Neural cell (in vitro differentiated cells): Measurements from ENCODE around the gene PBOV1. TPM values are rescaled to one million over a fixed set of nuclear protein-coding genes. Genes with fewer than 3 reads are reported as not detected.

Experiments used
- H2AFZ ChIP-seq: fragments of 200-600, 300-800 bp; sonication (generic), shearing (Covaris generic); 2 replicates; pipeline ENCODE4 v1.6.0; 2014; ENCODE audit warnings: low read depth, mild to moderate bottlenecking, antibody characterized with exemption, low read length, moderate library complexity
- H3F3A ChIP-seq: fragments of 200-600 bp; shearing (Covaris generic); 2 replicates; pipeline ENCODE4 v1.6.1; 2016; ENCODE audit warnings: mild to moderate bottlenecking, moderate library complexity, mixed read lengths, antibody characterized with exemption, low read length; ENCODE audit not compliant: insufficient read depth, poor library complexity, severe bottlenecking
- H3K27ac ChIP-seq: fragments of 200-600, 300-800 bp; sonication (generic), shearing (Covaris generic); 2 replicates; pipeline ENCODE4 v1.5.1; 2014; ENCODE audit warnings: mild to moderate bottlenecking, low read length, moderate library complexity
- H3K27me3 ChIP-seq: fragments of 300-800, 200-600 bp; sonication (generic), shearing (Covaris generic); 2 replicates; pipeline ENCODE4 v1.6.0; 2014; ENCODE audit warnings: mild to moderate bottlenecking, low read depth, low read length, moderate library complexity; ENCODE audit not compliant: insufficient read depth
- H3K36me3 ChIP-seq: fragments of 300-800, 200-600 bp; sonication (generic), shearing (Covaris generic); 2 replicates; pipeline ENCODE4 v1.5.1; 2014; ENCODE audit warnings: mild to moderate bottlenecking, antibody characterized with exemption, low read length, moderate library complexity; ENCODE audit not compliant: insufficient read depth
- H3K4me2 ChIP-seq: fragments of 300-800, 200-600 bp; sonication (generic), shearing (Covaris generic); 2 replicates; pipeline ENCODE4 v1.6.0; 2014; ENCODE audit warnings: mild to moderate bottlenecking, low read length
- H3K4me3 ChIP-seq: fragments of 300-800, 200-600 bp; sonication (generic), shearing (Covaris generic); 2 replicates; pipeline ENCODE4 v1.5.1; 2014; ENCODE audit warnings: mild to moderate bottlenecking, low read length, moderate library complexity
- H3K79me2 ChIP-seq: fragments of 200-600 bp; shearing (Covaris generic); replicated peaks from 2 replicates; pipeline ENCODE4 v1.6.0; 2014; ENCODE audit warnings: mild to moderate bottlenecking, low read length, moderate library complexity; ENCODE audit not compliant: insufficient read depth
- H3K9ac ChIP-seq: fragments of 300-800, 200-600 bp; sonication (generic), shearing (Covaris generic); 2 replicates; pipeline ENCODE4 v1.6.1; 2016; ENCODE audit warnings: mild to moderate bottlenecking, low read length, mixed read lengths
- H3K9me2 ChIP-seq: fragments of 200-600 bp; shearing (Covaris generic); 2 replicates; pipeline ENCODE4 v1.6.1; 2016; ENCODE audit warnings: mild to moderate bottlenecking, low read length, mixed read lengths; ENCODE audit not compliant: insufficient read depth
- H3K9me3 ChIP-seq: fragments of 200-600, 300-800 bp; sonication (generic), shearing (Covaris generic); 2 replicates; pipeline ENCODE4 v1.6.1; 2016; ENCODE audit warnings: mild to moderate bottlenecking, mixed run types, low read length, moderate library complexity, mixed read lengths
- H4K20me1 ChIP-seq: fragments of 200-600 bp; shearing (Covaris generic); 2 replicates; pipeline ENCODE4 v1.6.1; 2016; ENCODE audit warnings: mild to moderate bottlenecking, mixed run types; ENCODE audit not compliant: insufficient read depth
- EP300 ChIP-seq: fragments of 450-650 bp; conservative IDR thresholded peaks from 2 replicates; pipeline ENCODE4 v1.6.1; 2014; ENCODE audit warnings: antibody characterized with exemption, mild to moderate bottlenecking, moderate library complexity; ENCODE audit not compliant: poor library complexity, severe bottlenecking
- EZH2 ChIP-seq: fragments of 200-600, 300-800 bp; shearing (Covaris generic), sonication (generic); IDR thresholded peaks from 2 replicates; pipeline ENCODE4 v1.6.1; 2014; ENCODE audit warnings: antibody characterized with exemption, low read length, borderline replicate concordance, mild to moderate bottlenecking; ENCODE audit not compliant: insufficient read depth, poor library complexity, severe bottlenecking
- MXI1 ChIP-seq: fragments of 450-650 bp; conservative IDR thresholded peaks from 2 replicates; pipeline ENCODE4 v1.6.1; 2014; ENCODE audit warnings: antibody characterized with exemption, mild to moderate bottlenecking; ENCODE audit not compliant: poor library complexity, severe bottlenecking
- POLR2AphosphoS5 ChIP-seq: IDR thresholded peaks from 2 replicates; pipeline ENCODE4 v1.6.1; 2012
- RAD21 ChIP-seq: fragments of 450-650 bp; conservative IDR thresholded peaks from 2 replicates; pipeline ENCODE4 v1.6.1; 2014; ENCODE audit warnings: antibody characterized with exemption, mild to moderate bottlenecking, moderate library complexity
- SMC3 ChIP-seq: fragments of 450-650 bp; conservative IDR thresholded peaks from 2 replicates; pipeline ENCODE4 v1.6.1; 2014; ENCODE audit warnings: antibody characterized with exemption, mild to moderate bottlenecking, moderate library complexity; ENCODE audit not compliant: poor library complexity
- TAF1 ChIP-seq: IDR thresholded peaks from 2 replicates; pipeline ENCODE4 v1.6.1; 2012; ENCODE audit warnings: low read depth
- polyA plus RNA-seq: library from polyadenylated mRNA; depleted of rRNA; stranded (reverse); fragments of >200 nt; gene quantifications from 2 replicates; pipeline ENCODE4 v1.2.3, GENCODE V29; 2014
- TF ChIP-seq, protein P1 (sequence below): fragments of 450-650 bp; IDR thresholded peaks from 2 replicates; pipeline ENCODE4 v1.5.1; 2014; ENCODE audit warnings: antibody characterized with exemption, mild to moderate bottlenecking, moderate library complexity; ENCODE audit not compliant: poor library complexity, severe bottlenecking
- TF ChIP-seq, protein P2 (sequence below): IDR thresholded peaks from 2 replicates; pipeline ENCODE4 v1.6.1; 2012; ENCODE audit warnings: borderline replicate concordance

Gene PBOV1
- polyA plus RNA-seq, 1 donor from 2014 or later = not detected

- H3K4me2 ChIP-seq = no peak overlapping the region
- H3K27ac ChIP-seq = no peak overlapping the region
- H3K79me2 ChIP-seq = no peaks in the 10 kb centered on the region
- TF ChIP-seq, protein P1, sequence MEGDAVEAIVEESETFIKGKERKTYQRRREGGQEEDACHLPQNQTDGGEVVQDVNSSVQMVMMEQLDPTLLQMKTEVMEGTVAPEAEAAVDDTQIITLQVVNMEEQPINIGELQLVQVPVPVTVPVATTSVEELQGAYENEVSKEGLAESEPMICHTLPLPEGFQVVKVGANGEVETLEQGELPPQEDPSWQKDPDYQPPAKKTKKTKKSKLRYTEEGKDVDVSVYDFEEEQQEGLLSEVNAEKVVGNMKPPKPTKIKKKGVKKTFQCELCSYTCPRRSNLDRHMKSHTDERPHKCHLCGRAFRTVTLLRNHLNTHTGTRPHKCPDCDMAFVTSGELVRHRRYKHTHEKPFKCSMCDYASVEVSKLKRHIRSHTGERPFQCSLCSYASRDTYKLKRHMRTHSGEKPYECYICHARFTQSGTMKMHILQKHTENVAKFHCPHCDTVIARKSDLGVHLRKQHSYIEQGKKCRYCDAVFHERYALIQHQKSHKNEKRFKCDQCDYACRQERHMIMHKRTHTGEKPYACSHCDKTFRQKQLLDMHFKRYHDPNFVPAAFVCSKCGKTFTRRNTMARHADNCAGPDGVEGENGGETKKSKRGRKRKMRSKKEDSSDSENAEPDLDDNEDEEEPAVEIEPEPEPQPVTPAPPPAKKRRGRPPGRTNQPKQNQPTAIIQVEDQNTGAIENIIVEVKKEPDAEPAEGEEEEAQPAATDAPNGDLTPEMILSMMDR = no peak
- no peak for TF ChIP-seq MXI1
- H3K9ac ChIP-seq = no peak overlapping the region
- no peaks in the 10 kb centered on the region for H3F3A ChIP-seq
- no peak overlapping the region for H3K4me3 ChIP-seq
- no peaks in the 10 kb centered on the region for H3K9me2 ChIP-seq
- no peaks in the 10 kb centered on the region for H3K9me3 ChIP-seq
- H4K20me1 ChIP-seq = no peaks in the 10 kb centered on the region
- H3K27me3 ChIP-seq = no peaks in the 10 kb centered on the region
- no peak overlapping the region for H2AFZ ChIP-seq
- H3K36me3 ChIP-seq = no peaks in the 10 kb centered on the region
Observed at GRCh38 chr6:138235205-138235604, 16.9 kb upstream of the PBOV1 start.

DNA sequence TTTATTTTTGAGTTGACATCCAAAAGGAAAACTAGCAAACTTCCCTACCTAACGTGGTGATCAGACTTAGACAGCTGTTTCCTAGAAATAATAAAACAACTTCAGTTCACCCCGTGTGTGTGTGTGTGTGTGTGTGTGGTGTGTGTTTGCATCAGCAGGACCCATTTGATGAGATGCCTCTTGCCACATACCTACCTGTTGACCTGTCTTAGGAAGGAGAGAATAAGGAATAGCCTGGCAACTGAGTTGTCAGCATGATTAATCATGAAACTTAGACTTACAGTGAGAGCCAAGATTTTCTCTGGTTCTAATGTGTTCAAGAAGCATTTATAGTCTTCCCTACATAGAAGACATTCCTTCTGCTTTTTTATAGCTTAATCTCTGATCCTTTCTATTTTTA, 16.1 kb upstream of the PBOV1 start:
- Histone ChIP-seq H2AFZ (no peak overlapping the region), H3K9me3 (no peaks in the 10 kb centered on the region), H3K27me3 (no peaks in the 10 kb centered on the region), H3K36me3 (no peaks in the 10 kb centered on the region), H4K20me1 (no peaks in the 10 kb centered on the region), H3K79me2 (no peaks in the 10 kb centered on the region), H3K4me3 (no peak overlapping the region), H3F3A (no peaks in the 10 kb centered on the region), H3K27ac (no peak overlapping the region), H3K9ac (no peak overlapping the region), H3K9me2 (no peaks in the 10 kb centered on the region), H3K4me2 (no peak overlapping the region)
- TF ChIP-seq POLR2AphosphoS5 (no peak), MXI1 (no peak), EZH2 (no peak), TAF1 (no peak), SMC3 (no peak), EP300 (no peak), RAD21 (no peak)
- TF ChIP-seq, protein P2, sequence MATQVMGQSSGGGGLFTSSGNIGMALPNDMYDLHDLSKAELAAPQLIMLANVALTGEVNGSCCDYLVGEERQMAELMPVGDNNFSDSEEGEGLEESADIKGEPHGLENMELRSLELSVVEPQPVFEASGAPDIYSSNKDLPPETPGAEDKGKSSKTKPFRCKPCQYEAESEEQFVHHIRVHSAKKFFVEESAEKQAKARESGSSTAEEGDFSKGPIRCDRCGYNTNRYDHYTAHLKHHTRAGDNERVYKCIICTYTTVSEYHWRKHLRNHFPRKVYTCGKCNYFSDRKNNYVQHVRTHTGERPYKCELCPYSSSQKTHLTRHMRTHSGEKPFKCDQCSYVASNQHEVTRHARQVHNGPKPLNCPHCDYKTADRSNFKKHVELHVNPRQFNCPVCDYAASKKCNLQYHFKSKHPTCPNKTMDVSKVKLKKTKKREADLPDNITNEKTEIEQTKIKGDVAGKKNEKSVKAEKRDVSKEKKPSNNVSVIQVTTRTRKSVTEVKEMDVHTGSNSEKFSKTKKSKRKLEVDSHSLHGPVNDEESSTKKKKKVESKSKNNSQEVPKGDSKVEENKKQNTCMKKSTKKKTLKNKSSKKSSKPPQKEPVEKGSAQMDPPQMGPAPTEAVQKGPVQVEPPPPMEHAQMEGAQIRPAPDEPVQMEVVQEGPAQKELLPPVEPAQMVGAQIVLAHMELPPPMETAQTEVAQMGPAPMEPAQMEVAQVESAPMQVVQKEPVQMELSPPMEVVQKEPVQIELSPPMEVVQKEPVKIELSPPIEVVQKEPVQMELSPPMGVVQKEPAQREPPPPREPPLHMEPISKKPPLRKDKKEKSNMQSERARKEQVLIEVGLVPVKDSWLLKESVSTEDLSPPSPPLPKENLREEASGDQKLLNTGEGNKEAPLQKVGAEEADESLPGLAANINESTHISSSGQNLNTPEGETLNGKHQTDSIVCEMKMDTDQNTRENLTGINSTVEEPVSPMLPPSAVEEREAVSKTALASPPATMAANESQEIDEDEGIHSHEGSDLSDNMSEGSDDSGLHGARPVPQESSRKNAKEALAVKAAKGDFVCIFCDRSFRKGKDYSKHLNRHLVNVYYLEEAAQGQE = no peak
- TF ChIP-seq, protein P1 = no peak
